GM21786 (cell line): ENCODE results near the gene SH3BP5.

Source experiments
- ATAC-seq: cut with Tn5 transposase; IDR thresholded peaks from one replicate; pipeline ENCODE4 v1.9.1; 2021; ENCODE audit not compliant: unreplicated experiment

Gene SH3BP5

GRCh38 chr3:15279671-15280402 is 52.5 kb downstream of the SH3BP5 start:
- no peak for ATAC-seq

GRCh38 chr3:15279205-15279604 is 53.2 kb downstream of the SH3BP5 start:
- ATAC-seq: no peak

GRCh38 chr3:15277861-15278500 is 54.4 kb downstream of the SH3BP5 start:
- ATAC-seq: no peak

GRCh38 chr3:15276028-15276724 is 56.2 kb downstream of the SH3BP5 start:
- ATAC-seq: no peak

- ATAC-seq: no peak
Measured at GRCh38 chr3:15273227-15273626, 59.2 kb downstream of the SH3BP5 start.

GRCh38 chr3:15272426-15273196 is 59.8 kb downstream of the SH3BP5 start:
- ATAC-seq: no peak

- peak; percentile 58 for ATAC-seq
Measured at GRCh38 chr3:15271785-15272381, 60.5 kb downstream of the SH3BP5 start.

GRCh38 chr3:15271030-15271429 is 61.4 kb downstream of the SH3BP5 start:
- no peak for ATAC-seq

- ATAC-seq: peak; percentile 77
Measured at GRCh38 chr3:15269091-15269989, 63.0 kb downstream of the SH3BP5 start.

- peak; percentile 41 for ATAC-seq
Measured at GRCh38 chr3:15268033-15268631, 64.3 kb downstream of the SH3BP5 start.

GRCh38 chr3:15267502-15267901 is 64.9 kb downstream of the SH3BP5 start:
- no peak for ATAC-seq

GRCh38 chr3:15266510-15267376 is 65.6 kb downstream of the SH3BP5 start:
- no peak for ATAC-seq

GRCh38 chr3:15265655-15266509 is 66.5 kb downstream of the SH3BP5 start:
- no peak for ATAC-seq

- no peak for ATAC-seq
Measured at GRCh38 chr3:15264486-15264885, 67.9 kb downstream of the SH3BP5 start.

- no peak for ATAC-seq
Measured at GRCh38 chr3:15263926-15264325, 68.5 kb downstream of the SH3BP5 start.

GRCh38 chr3:15263120-15263519 is 69.3 kb downstream of the SH3BP5 start:
- ATAC-seq: no peak

GRCh38 chr3:15262021-15262420 is 70.4 kb downstream of the SH3BP5 start:
- no peak for ATAC-seq

- ATAC-seq: no peak
Measured at GRCh38 chr3:15261274-15261673, 71.1 kb downstream of the SH3BP5 start.
